HG03045 (cell line): ENCODE data around the gene DNER.
"Not testable (repeated sequence)": the region's sequence is repeated elsewhere in the genome, so short reads cannot be mapped to it uniquely, and the experiment has no call there.

ENCODE experiments used
- ATAC-seq: cut with Tn5 transposase; IDR thresholded peaks from one replicate; pipeline ENCODE4 v1.9.1; 2021; ENCODE audit warnings: mild to moderate bottlenecking, moderate library complexity; ENCODE audit not compliant: unreplicated experiment

Gene DNER

GRCh38 chr2:229506699-229507098 is 207.7 kb downstream of the DNER start:
- ATAC-seq: not testable (repeated sequence)

- no peak for ATAC-seq
These were observed 213.1 kb downstream of the DNER start for GRCh38 chr2:229501051-229501794.

DNA sequence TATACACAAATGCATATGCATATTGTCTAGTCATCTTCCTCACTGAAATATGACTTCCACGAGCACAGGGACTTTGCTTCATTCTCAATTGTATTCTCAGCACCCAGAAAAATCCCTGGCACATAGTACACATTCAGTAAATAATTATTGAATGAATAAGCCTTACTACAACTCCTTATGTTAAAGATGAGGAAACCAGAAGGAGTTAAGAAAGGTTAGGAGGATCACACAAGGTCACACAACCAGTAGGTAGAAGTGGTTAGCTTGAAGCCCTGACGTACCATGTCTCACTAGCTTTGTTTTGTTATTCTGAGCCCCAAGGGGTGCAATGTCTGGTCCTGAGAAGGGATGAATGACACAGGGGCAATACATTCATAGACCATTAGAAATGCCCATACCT is 222.3 kb downstream of the DNER start:
- ATAC-seq: no peak

- no peak for ATAC-seq
These were observed 224.2 kb downstream of the DNER start for GRCh38 chr2:229490167-229490566.

DNA sequence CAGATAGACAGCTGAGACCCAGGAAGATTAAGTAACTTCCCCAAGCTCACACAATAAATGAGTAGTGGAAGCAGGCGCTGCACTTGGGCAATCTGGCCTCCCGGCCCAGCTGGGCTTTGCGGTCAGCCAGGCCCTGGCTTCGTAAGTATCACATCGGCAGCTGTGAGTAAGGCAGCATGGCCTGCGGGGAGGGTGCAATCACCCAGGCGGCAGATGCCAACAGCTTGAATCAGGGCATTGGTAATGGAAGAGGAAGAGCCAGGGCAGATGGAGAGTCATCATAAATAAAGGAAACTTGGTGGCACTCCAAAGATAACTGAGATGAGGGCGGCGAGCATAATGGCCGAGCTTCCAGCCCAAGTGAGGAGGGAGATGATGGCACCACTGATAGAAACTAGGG is 225.3 kb downstream of the DNER start:
- no peak for ATAC-seq

DNA sequence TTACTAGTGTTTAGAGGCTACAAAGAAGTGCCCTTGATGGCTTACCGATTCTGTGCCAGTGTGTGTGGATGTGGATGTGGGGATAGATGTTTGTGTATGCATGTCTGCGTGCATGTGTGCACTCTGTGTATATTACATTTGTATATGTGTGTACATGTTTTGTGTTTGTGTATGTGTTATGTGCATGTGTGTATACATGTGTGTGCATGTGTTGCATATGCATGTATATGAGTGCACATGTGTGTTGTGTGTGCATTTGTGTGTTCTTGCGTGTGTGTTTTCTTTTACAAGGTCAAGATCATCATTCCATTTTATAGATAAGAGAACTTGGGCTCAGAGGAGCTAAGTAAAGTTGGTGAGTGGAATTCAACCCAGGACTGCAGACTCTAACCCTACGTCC is 226.1 kb downstream of the DNER start:
- ATAC-seq: no peak

GRCh38 chr2:229486673-229487072 is 227.7 kb downstream of the DNER start:
- no peak for ATAC-seq

DNA sequence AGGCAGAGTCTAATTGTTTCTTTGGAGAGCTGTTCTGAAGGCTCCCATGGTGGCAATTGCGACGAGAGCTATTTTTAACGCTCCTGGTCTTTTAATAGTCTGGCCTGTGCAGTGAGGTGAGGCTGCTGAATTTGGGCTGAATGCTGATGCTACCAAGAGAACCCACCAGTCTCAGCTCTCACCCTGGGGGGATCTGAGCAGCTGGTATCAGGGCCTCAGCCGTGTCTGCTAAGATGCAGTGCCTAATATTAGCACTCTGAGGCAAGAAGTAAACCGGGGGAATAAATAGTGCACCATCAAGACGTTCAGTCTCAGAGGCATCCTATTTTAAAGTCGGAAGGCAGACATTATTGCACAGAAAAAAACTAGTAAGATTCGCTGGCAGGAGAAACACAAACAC is 228.5 kb downstream of the DNER start:
- ATAC-seq: no peak

DNA sequence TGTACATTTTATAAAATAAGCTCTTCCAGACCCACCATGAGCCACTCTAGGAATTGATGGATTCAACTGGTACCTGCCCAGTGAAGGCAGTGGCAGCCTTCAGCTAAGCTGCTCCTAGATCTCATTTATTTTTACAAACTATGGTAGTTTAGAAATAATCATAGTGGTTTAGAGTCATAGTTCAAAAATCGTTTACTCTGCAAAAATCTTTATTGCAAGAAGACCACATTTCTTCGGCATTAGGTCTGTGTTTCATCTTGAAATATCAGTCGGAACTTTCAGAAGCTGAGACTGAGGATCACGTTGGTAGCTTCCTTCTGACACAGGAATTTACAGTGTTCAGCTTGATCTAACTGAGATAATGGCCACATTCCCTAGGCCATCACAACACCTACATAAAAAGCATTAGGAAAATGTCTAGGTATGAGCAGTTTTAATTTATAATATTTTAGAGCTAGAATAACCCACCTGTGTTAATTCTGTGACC is 237.0 kb downstream of the DNER start:
- no peak for ATAC-seq

DNA sequence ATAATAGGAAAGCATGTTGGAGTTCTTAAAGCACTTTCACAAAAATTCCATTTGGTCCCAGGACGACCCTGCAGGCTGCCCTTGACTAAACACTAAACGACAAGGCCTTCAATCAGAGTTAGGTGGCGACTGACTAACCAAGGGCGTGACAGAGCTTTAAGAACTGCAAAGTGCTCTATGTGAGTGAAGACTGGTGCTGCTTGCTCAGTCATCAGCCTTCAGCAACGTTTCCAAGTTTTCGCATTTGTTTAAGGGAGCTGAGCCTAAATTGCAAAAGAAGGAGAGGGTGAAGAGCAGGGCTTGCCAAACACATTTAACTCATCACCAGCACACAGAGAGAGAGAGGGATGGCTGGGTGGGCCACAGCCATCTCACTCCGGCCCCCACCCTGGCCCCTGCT is 238.6 kb downstream of the DNER start:
- ATAC-seq: no peak

GRCh38 chr2:229474125-229474524 is 240.2 kb downstream of the DNER start:
- ATAC-seq: no peak

DNA sequence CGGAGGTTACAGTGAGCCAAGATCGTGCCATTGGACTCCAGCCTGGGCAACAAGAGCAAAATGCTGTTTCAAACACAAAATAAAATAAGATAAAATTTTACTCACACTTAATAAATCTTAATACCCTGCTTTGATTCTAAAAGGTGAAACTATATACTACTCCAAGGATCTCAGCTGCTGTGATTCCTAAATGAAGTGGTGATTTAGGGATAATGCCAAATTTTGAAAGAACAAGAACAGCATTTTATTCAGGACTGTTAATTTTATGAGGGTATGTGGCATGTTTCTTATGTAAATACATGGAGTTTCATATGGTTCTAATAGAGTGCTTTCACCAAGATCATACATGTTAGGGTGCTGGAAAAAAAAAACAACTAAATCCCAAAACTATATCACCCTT is 243.6 kb downstream of the DNER start:
- no peak for ATAC-seq

DNA sequence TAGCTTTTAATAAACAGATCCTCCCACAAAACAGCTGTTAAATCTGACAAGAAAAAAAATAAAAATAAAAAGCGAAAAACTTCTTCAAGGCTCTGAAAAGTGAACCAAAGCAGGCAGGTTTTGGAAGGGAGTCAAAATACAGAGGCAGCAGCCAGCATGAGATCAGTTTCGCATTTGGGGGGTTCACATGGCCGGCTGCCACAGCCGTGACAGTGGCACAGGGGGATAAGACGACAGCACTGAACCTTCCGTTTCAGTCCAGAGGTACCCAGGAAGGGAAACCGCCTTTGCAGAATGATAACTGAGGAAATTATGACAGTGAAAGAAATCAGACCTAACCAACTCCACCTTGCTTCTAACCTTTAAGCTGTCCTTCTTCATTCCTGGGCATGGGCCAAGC is 246.6 kb downstream of the DNER start:
- no peak for ATAC-seq

DNA sequence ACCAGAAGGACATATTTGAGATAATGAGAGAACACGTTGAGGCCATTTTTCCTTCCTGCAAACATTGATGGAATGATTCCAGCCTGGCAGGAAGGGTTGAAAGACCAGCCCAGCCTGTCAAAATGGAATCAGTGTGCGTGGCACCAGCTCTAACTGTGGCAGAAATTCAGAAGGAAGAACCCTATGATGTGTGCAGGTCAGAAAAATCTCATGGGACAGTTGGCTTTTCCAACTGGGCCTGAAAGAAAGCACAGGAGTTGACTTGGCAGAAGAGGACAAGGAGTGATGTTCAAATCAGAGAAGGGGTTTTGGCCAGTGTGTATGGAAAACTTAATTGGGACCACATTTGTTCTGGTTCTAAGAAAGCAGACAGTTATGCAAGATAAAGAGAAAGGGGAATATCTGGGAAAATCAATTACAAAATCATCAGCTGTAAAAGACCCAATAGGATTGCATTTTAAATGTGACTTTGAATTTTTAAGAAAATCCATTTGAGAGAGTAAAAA is 250.5 kb downstream of the DNER start:
- no peak for ATAC-seq

GRCh38 chr2:229462112-229462511 is 252.2 kb downstream of the DNER start:
- no peak for ATAC-seq

- no peak for ATAC-seq
These were observed 258.3 kb downstream of the DNER start for GRCh38 chr2:229456091-229456490.

- no peak for ATAC-seq
These were observed 259.3 kb downstream of the DNER start for GRCh38 chr2:229454934-229455631.

GRCh38 chr2:229453230-229453629 is 261.1 kb downstream of the DNER start:
- no peak for ATAC-seq

- ATAC-seq: no peak
These were observed 262.5 kb downstream of the DNER start for GRCh38 chr2:229451852-229452251.

DNA sequence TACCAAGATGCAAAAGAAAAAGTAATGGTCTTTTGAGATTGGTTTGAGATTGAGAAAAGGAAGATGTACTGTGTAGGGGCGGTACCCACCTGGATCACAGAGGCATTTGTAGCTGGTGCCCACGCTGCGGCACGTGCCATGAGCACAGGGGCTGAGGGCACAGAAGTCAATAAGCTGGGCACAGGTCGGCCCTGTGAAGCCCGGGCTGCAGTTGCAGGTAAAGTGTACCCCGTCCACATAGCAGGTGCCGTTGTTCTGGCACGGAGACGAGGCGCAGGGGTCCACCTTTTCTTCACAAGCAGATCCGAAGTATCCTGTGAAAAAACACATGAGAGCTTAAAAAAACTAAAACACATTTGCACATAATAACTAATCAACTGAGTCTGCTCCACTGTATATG is 267.1 kb downstream of the DNER start:
- ATAC-seq: no peak

GRCh38 chr2:229446350-229446749 is 268.0 kb downstream of the DNER start:
- ATAC-seq: no peak

DNA sequence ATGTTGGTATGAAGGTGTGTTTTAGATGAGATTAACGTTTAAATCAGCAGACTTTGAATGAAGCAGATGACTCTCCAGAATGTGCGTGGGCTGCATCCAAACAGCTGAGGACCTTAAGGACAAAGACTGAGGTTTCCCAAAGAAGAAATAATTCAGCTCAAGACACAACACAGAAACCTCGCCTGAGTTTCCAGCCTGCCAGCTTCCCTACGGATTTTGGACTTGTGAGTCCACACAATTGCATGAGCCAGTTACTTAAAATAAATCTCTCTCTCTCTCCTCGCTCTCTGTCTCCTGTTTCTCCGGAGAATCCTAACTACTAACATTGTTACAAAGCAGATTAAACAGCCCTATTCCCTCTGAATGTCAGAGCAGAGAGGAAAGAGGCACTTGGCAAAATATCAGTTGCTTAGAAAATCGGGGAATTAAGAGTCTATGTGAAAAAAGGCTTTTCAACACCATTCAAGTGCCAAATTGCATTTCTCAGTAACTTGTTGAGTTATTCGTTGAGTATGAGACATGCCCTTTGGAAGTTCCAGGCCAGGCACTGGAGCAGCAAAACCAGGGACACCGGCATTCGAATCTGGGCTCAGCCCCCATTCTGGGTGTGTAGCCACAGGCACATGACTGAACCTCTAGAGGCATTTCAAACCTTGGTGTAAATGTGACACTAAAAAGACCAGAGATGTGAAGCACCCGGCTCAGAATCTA is 268.7 kb downstream of the DNER start:
- ATAC-seq: no peak
